ENCODE results near the gene CD163L1. TPM values are rescaled to one million over a fixed set of nuclear protein-coding genes. Genes with fewer than 3 reads are reported as not detected.

Gene CD163L1
- polyA plus RNA-seq, 3 donors: 1.0 to 1.2 (median 1.1) TPM

DNA sequence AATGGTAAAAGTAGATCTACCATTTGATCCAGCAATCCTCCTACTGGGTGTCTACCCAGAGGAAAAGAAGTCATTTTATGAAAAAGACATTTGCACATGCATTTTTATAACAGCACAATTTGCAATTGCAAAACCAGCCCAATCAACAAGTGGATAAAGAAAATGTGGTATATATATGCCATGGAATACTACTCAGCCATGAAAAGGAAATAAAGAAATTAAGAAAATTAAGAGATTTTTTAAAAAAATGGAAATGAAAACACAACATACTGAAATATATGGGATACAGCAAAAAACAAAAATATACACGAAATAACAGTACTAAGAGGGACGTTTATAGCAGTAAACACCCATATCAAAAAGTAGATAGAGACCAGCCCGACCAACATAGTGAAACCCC is 81.2 kb downstream of the CD163L1 start:
- H3K4me1 ChIP-seq (ENCODE audit: control insufficient read depth in 1 of 2, insufficient read depth in 2 of 2, low read length in 2 of 2): no peaks in the 10 kb centered on the region
- no peaks in the 10 kb centered on the region for H3K36me3 ChIP-seq (replicated peaks in 1 of 2; ENCODE audit: control insufficient read depth in 1 of 2, insufficient read depth in 2 of 2, low read length in 2 of 2)
- no peak overlapping the region for H3K4me2 ChIP-seq (replicated peaks; ENCODE audit: extremely low read depth, low read length, poor library complexity, severe bottlenecking)
- no peaks in the 10 kb centered on the region for H3K36me3 Mint-ChIP-seq
- H3K27me3 Mint-ChIP-seq (ENCODE audit: low read depth in 3 of 3): peaks cover 0 to 6% (median 2%) of the 10 kb centered on the region in 3 donors
- no peak overlapping the region for H3K9ac ChIP-seq (ENCODE audit: insufficient read depth, low read length, poor library complexity, severe bottlenecking)
- no peak overlapping the region for H3K27ac ChIP-seq (ENCODE audit: low read depth in 1 of 2, low read length in 2 of 2)
- intact Hi-C loops (cut with micrococcal nuclease): no loop called here
- no CpG with 5 or more reads among the region's 3 CpGs for whole genome bisulfite sequencing (ENCODE audit: insufficient coverage)
- H3K27me3 ChIP-seq (ENCODE audit: control insufficient read depth in 2 of 2, insufficient read depth in 2 of 2, low read length in 2 of 2): peaks cover 0 to 3% of the 10 kb centered on the region in 2 donors
- no peak overlapping the region for H3K27ac Mint-ChIP-seq
- no peaks in the 10 kb centered on the region for H4K20me1 ChIP-seq (ENCODE audit: insufficient read depth, low read length)
- no peak overlapping the region for H2AFZ ChIP-seq (ENCODE audit: insufficient read depth, low read depth, low read length, poor library complexity, severe bottlenecking)
- H3K79me2 ChIP-seq (ENCODE audit: insufficient read depth, low read length): no peaks in the 10 kb centered on the region
- no peak for DNase-seq
- TF ChIP-seq, protein P1, sequence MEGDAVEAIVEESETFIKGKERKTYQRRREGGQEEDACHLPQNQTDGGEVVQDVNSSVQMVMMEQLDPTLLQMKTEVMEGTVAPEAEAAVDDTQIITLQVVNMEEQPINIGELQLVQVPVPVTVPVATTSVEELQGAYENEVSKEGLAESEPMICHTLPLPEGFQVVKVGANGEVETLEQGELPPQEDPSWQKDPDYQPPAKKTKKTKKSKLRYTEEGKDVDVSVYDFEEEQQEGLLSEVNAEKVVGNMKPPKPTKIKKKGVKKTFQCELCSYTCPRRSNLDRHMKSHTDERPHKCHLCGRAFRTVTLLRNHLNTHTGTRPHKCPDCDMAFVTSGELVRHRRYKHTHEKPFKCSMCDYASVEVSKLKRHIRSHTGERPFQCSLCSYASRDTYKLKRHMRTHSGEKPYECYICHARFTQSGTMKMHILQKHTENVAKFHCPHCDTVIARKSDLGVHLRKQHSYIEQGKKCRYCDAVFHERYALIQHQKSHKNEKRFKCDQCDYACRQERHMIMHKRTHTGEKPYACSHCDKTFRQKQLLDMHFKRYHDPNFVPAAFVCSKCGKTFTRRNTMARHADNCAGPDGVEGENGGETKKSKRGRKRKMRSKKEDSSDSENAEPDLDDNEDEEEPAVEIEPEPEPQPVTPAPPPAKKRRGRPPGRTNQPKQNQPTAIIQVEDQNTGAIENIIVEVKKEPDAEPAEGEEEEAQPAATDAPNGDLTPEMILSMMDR (IDR thresholded peaks at IDR 0.05): no peak
- H3K4me3 ChIP-seq (replicated peaks in 1 of 3; ENCODE audit: low read depth in 2 of 3, low read length in 3 of 3): no peak overlapping the region
- peaks cover 0 to 2% (median 0%) of the 10 kb centered on the region in 7 donors for H3K9me3 Mint-ChIP-seq
- no peak overlapping the region for H3K4me3 Mint-ChIP-seq
- H3K9me3 ChIP-seq (replicated peaks in 1 of 2; ENCODE audit: control insufficient read depth in 1 of 2, insufficient read depth in 1 of 2, low read length in 2 of 2): no peaks in the 10 kb centered on the region
- no peaks in the 10 kb centered on the region for H3K4me1 Mint-ChIP-seq

DNA sequence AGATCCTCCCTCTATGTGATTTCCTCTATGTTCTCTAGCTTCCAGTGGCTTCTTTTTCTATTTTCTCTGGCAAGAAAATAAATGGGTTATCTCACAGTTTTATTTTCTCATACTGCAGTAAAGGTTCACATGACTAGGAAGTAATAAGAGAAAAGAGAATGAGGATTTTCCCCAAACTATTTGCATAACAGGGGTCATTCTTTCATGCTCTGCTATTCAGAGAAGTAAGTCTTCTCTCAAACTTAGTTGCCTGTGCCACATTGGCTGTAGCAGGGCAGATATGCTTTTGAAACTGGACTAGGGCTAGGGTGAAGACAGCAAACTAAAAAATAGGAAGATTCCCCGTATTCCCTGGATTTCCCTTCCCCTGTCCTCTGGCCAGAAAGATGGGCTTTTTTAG is 82.7 kb downstream of the CD163L1 start:
- no peaks in the 10 kb centered on the region for H3K36me3 ChIP-seq (replicated peaks in 1 of 2; ENCODE audit: control insufficient read depth in 1 of 2, insufficient read depth in 2 of 2, low read length in 2 of 2)
- peaks cover 0 to 6% (median 2%) of the 10 kb centered on the region in 3 donors for H3K27me3 Mint-ChIP-seq (ENCODE audit: low read depth in 3 of 3)
- TF ChIP-seq, protein P1 (IDR thresholded peaks at IDR 0.05): no peak
- no peaks in the 10 kb centered on the region for H3K4me1 Mint-ChIP-seq
- no peak overlapping the region for H3K27ac Mint-ChIP-seq
- no peaks in the 10 kb centered on the region for H3K9me3 Mint-ChIP-seq
- peaks cover 0 to 5% of the 10 kb centered on the region in 2 donors for H3K27me3 ChIP-seq (ENCODE audit: control insufficient read depth in 2 of 2, insufficient read depth in 2 of 2, low read length in 2 of 2)
- DNase-seq: no peak
- 100% methylated on average over 1 of the region's 1 CpG for WGBS (ENCODE audit: insufficient coverage)
- intact Hi-C loops (cut with micrococcal nuclease): no loop called here
- no peaks in the 10 kb centered on the region for H3K36me3 Mint-ChIP-seq
- no peak overlapping the region for H3K9ac ChIP-seq (ENCODE audit: insufficient read depth, low read length, poor library complexity, severe bottlenecking)
- H3K4me1 ChIP-seq (ENCODE audit: control insufficient read depth in 1 of 2, insufficient read depth in 2 of 2, low read length in 2 of 2): no peaks in the 10 kb centered on the region
- H3K27ac ChIP-seq (ENCODE audit: low read depth in 1 of 2, low read length in 2 of 2): no peak overlapping the region
- H4K20me1 ChIP-seq (ENCODE audit: insufficient read depth, low read length): no peaks in the 10 kb centered on the region
- H3K4me2 ChIP-seq (replicated peaks; ENCODE audit: extremely low read depth, low read length, poor library complexity, severe bottlenecking): no peak overlapping the region
- H3K9me3 ChIP-seq (replicated peaks in 1 of 2; ENCODE audit: control insufficient read depth in 1 of 2, insufficient read depth in 1 of 2, low read length in 2 of 2): no peaks in the 10 kb centered on the region
- H2AFZ ChIP-seq (ENCODE audit: insufficient read depth, low read depth, low read length, poor library complexity, severe bottlenecking): no peak overlapping the region
- H3K79me2 ChIP-seq (ENCODE audit: insufficient read depth, low read length): no peaks in the 10 kb centered on the region
- H3K4me3 ChIP-seq (replicated peaks in 1 of 3; ENCODE audit: low read depth in 2 of 3, low read length in 3 of 3): no peak overlapping the region
- no peak overlapping the region for H3K4me3 Mint-ChIP-seq

All from CD14-positive monocyte (primary cell).